GM12892 (cell line): ENCODE data around the gene MYADML2.

ENCODE experiments used
- POLR2A ChIP-seq: IDR thresholded peaks from 2 replicates; pipeline ENCODE4 v1.6.1; 2011; ENCODE audit warnings: low read depth, low read length, control low read depth
- POLR2AphosphoS5 ChIP-seq: IDR thresholded peaks from 2 replicates; pipeline ENCODE4 v1.6.1; 2011; ENCODE audit warnings: low read depth, low read length, control low read depth

DNA sequence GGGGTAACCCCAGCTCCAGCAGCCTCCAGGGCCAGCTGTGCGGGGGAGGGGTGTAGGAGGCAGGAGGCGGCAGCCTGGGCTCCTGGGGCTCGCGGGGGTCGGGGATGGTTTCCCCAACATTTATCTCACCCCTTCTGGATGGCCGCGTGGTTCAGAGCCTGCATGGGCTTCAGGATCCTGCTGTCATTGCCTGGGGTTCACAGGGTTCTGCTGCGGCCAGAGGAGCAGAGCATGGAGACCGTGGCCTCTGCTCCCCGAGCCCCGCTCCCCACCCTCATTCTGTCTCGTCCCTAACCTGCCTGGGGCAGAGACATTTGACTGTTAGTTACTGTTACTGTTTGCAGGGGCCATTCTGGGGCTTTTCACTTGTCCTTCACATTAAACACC is 4.9 kb downstream of the MYADML2 start:
- TF ChIP-seq POLR2AphosphoS5 = no peak
- TF ChIP-seq POLR2A = no peak
